ENCODE data around the gene CHMP2B.
A peak's percentile ranks its signal among the peaks of the same experiment; 100 is the strongest.

Gene CHMP2B

DNA sequence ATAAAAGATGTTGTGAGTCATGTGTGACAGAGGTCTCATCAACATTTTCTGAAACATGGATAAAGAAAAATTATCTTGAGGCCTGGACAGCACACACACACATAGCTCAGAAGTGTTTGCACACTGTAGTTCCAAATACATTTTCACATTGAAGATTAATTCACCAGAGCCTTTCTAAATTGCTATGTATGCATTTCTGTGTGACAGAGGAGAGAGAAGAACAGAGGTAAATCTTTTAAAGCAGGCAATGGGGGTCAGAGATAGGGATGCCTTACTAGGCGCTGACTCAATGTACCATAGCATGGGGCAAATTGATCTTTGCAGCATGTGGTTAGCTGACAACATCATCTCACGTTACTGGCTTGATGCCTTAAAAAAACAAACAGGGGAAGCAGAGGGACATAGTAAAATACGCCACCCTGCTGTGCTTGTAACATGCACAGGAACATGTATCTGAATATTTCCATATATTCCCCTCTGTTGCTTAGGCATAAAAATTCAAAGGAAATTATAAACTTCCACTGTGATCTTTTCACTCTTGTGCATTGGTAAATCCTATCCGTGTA, 41.6 kb downstream of the CHMP2B start:
- H3K4me1 ChIP-seq (ENCODE audit: control insufficient read depth, insufficient read depth, low read length): 0 out of 2 replicates have a peak, but pooled peaks cover 2% of the 10 kb centered on the region
- ChIA-PET CTCF (no interaction called here), POLR2A (no interaction called here)
- H3K36me3 ChIP-seq (ENCODE audit: control insufficient read depth in 2 of 2, insufficient read depth in 1 of 2, low read length in 2 of 2): no peaks in the 10 kb centered on the region
- H3K27ac ChIP-seq (ENCODE audit: extremely low read depth, low read depth, low read length): no peak overlapping the region
- H3K4me3 ChIP-seq (ENCODE audit: low read depth, low read length): no peak overlapping the region
- H3K9me3 ChIP-seq (ENCODE audit: control insufficient read depth, insufficient read depth, low read depth, low read length): no peaks in the 10 kb centered on the region
- TF ChIP-seq ZNF843 (tag by site-specific recombination; IDR thresholded peaks at IDR 0.05) (peak; percentile 91), ZNF175 (tag by site-specific recombination; IDR thresholded peaks at IDR 0.05) (no peak), ZNF10 (tag by site-specific recombination; IDR thresholded peaks at IDR 0.05) (peak; percentile 65; the same call in 1 of the 2 replicates), GLI2 (tag by site-specific recombination; IDR thresholded peaks at IDR 0.05; ENCODE audit: borderline replicate concordance, low read depth) (no peak; the same call in 1 of the 2 replicates), TRIM28 (IDR thresholded peaks at IDR 0.05; ENCODE audit: borderline replicate concordance, low read length) (peak; percentile 62; the same call in 1 of the 2 replicates), KLF1 (tag by site-specific recombination; IDR thresholded peaks at IDR 0.05) (no peak), BCL11B (tag by site-specific recombination; IDR thresholded peaks at IDR 0.05; ENCODE audit: low read depth) (peak; percentile 64), ZNF473 (tag by site-specific recombination; IDR thresholded peaks at IDR 0.05) (no peak), ZNF214 (tag by site-specific recombination; IDR thresholded peaks at IDR 0.05; ENCODE audit: borderline replicate concordance) (no peak), ZBTB17 (tag by site-specific recombination; IDR thresholded peaks at IDR 0.05) (no peak), GLIS2 (tag by site-specific recombination; IDR thresholded peaks at IDR 0.05) (peak; percentile 51), SP7 (tag by site-specific recombination; IDR thresholded peaks at IDR 0.05) (peak; percentile 79), ZNF701 (tag by site-specific recombination; IDR thresholded peaks at IDR 0.05) (no peak), KLF8 (tag by site-specific recombination; IDR thresholded peaks at IDR 0.05) (0 out of 2 replicates have a peak, but pooled peaks have one; percentile 40), ZSCAN30 (tag by site-specific recombination; IDR thresholded peaks at IDR 0.05) (0 out of 2 replicates have a peak, but pooled peaks have one; percentile 22), ZNF548 (tag by site-specific recombination; IDR thresholded peaks at IDR 0.05) (no peak), IKZF3 (tag by site-specific recombination; IDR thresholded peaks at IDR 0.05) (peak; percentile 83), ZNF302 (tag by site-specific recombination; IDR thresholded peaks at IDR 0.05; ENCODE audit: low read depth) (0 out of 2 replicates have a peak, but pooled peaks have one; percentile 17), ZBTB1 (tag by site-specific recombination; IDR thresholded peaks at IDR 0.05) (no peak), OSR2 (tag by site-specific recombination; IDR thresholded peaks at IDR 0.05) (peak; percentile 70), ZNF248 (tag by site-specific recombination; IDR thresholded peaks at IDR 0.05) (no peak), ZNF747 (tag by site-specific recombination; IDR thresholded peaks at IDR 0.05) (no peak), ZNF174 (tag by site-specific recombination; IDR thresholded peaks at IDR 0.05) (no peak), ZNF629 (tag by site-specific recombination; IDR thresholded peaks at IDR 0.05) (peak; percentile 73), MZF1 (tag by site-specific recombination; IDR thresholded peaks at IDR 0.05; ENCODE audit: borderline replicate concordance) (0 out of 2 replicates have a peak, but pooled peaks have one; percentile 35)
- TF ChIP-seq, protein P1, sequence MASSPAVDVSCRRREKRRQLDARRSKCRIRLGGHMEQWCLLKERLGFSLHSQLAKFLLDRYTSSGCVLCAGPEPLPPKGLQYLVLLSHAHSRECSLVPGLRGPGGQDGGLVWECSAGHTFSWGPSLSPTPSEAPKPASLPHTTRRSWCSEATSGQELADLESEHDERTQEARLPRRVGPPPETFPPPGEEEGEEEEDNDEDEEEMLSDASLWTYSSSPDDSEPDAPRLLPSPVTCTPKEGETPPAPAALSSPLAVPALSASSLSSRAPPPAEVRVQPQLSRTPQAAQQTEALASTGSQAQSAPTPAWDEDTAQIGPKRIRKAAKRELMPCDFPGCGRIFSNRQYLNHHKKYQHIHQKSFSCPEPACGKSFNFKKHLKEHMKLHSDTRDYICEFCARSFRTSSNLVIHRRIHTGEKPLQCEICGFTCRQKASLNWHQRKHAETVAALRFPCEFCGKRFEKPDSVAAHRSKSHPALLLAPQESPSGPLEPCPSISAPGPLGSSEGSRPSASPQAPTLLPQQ (tag by site-specific recombination; IDR thresholded peaks at IDR 0.05): peak; percentile 74
- TF ChIP-seq, protein P2, sequence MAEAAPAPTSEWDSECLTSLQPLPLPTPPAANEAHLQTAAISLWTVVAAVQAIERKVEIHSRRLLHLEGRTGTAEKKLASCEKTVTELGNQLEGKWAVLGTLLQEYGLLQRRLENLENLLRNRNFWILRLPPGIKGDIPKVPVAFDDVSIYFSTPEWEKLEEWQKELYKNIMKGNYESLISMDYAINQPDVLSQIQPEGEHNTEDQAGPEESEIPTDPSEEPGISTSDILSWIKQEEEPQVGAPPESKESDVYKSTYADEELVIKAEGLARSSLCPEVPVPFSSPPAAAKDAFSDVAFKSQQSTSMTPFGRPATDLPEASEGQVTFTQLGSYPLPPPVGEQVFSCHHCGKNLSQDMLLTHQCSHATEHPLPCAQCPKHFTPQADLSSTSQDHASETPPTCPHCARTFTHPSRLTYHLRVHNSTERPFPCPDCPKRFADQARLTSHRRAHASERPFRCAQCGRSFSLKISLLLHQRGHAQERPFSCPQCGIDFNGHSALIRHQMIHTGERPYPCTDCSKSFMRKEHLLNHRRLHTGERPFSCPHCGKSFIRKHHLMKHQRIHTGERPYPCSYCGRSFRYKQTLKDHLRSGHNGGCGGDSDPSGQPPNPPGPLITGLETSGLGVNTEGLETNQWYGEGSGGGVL (tag by site-specific recombination; IDR thresholded peaks at IDR 0.05): peak; percentile 31; the same call in 1 of the 2 replicates
- TF ChIP-seq, protein P3, sequence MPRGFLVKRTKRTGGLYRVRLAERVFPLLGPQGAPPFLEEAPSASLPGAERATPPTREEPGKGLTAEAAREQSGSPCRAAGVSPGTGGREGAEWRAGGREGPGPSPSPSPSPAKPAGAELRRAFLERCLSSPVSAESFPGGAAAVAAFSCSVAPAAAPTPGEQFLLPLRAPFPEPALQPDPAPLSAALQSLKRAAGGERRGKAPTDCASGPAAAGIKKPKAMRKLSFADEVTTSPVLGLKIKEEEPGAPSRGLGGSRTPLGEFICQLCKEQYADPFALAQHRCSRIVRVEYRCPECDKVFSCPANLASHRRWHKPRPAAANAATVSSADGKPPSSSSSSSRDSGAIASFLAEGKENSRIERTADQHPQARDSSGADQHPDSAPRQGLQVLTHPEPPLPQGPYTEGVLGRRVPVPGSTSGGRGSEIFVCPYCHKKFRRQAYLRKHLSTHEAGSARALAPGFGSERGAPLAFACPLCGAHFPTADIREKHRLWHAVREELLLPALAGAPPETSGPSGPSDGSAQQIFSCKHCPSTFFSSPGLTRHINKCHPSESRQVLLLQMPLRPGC (tag by site-specific recombination; IDR thresholded peaks at IDR 0.05): 0 out of 2 replicates have a peak, but pooled peaks have one; percentile 21
- TF ChIP-seq, protein P4, sequence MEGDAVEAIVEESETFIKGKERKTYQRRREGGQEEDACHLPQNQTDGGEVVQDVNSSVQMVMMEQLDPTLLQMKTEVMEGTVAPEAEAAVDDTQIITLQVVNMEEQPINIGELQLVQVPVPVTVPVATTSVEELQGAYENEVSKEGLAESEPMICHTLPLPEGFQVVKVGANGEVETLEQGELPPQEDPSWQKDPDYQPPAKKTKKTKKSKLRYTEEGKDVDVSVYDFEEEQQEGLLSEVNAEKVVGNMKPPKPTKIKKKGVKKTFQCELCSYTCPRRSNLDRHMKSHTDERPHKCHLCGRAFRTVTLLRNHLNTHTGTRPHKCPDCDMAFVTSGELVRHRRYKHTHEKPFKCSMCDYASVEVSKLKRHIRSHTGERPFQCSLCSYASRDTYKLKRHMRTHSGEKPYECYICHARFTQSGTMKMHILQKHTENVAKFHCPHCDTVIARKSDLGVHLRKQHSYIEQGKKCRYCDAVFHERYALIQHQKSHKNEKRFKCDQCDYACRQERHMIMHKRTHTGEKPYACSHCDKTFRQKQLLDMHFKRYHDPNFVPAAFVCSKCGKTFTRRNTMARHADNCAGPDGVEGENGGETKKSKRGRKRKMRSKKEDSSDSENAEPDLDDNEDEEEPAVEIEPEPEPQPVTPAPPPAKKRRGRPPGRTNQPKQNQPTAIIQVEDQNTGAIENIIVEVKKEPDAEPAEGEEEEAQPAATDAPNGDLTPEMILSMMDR (tag by site-specific recombination; IDR thresholded peaks at IDR 0.05): no peak
- TF ChIP-seq, protein P5, sequence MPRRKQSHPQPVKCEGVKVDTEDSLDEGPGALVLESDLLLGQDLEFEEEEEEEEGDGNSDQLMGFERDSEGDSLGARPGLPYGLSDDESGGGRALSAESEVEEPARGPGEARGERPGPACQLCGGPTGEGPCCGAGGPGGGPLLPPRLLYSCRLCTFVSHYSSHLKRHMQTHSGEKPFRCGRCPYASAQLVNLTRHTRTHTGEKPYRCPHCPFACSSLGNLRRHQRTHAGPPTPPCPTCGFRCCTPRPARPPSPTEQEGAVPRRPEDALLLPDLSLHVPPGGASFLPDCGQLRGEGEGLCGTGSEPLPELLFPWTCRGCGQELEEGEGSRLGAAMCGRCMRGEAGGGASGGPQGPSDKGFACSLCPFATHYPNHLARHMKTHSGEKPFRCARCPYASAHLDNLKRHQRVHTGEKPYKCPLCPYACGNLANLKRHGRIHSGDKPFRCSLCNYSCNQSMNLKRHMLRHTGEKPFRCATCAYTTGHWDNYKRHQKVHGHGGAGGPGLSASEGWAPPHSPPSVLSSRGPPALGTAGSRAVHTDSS (tag by site-specific recombination; IDR thresholded peaks at IDR 0.05): no peak
